Heart right ventricle (tissue), 16 donors: ENCODE data around the gene TBCCD1. TPM values are rescaled to one million over a fixed set of nuclear protein-coding genes. Genes with fewer than 3 reads are reported as not detected.

Source experiments
- ATAC-seq, 8 donors: fragments of 200-7000 bp; cut with Tn5 transposase; one replicate each; pipeline ENCODE4 v1.9.1; 2020; ENCODE audit warnings: mild to moderate bottlenecking in 8 of 8, moderate library complexity in 8 of 8, moderate number of reproducible peaks in 1 of 8
- DNase-seq, 2 donors: peaks; one replicate each; pipeline ENCODE4 v3.0.0-alpha.2; 2020
- H3K27ac ChIP-seq, 10 donors: fragments of 200-600 bp; sonication (generic) in 2 of 10; one replicate each; pipeline versions ENCODE4 v1.5.0 to v1.8.0; 2020 to 2022; ENCODE audit warnings: mild to moderate bottlenecking in 3 of 10
- H3K27me3 ChIP-seq, 7 donors: fragments of 200-600 bp; one replicate each; pipeline ENCODE4 v1.8.0; 2021 to 2022; ENCODE audit warnings: mild to moderate bottlenecking in 2 of 7
- H3K36me3 ChIP-seq, 9 donors: fragments of 200-600 bp; sonication (generic) in 1 of 9; one replicate each; pipeline versions ENCODE4 v1.5.0 to v1.8.0; 2020 to 2022; ENCODE audit warnings: mild to moderate bottlenecking in 2 of 9
- H3K4me1 ChIP-seq, 9 donors: fragments of 200-600 bp; sonication (generic) in 1 of 9; one replicate each; pipeline versions ENCODE4 v1.5.0 to v1.8.0; 2020 to 2022; ENCODE audit warnings: mild to moderate bottlenecking in 4 of 9
- H3K4me3 ChIP-seq, 10 donors: fragments of 200-600 bp; sonication (generic) in 2 of 10; one replicate each; pipeline versions ENCODE4 v1.5.0 to v1.8.0; 2020 to 2022; ENCODE audit warnings: mild to moderate bottlenecking in 7 of 10, moderate library complexity in 2 of 10
- H3K9me3 ChIP-seq, 11 donors: fragments of 200-600 bp in 10 of 11; sonication (generic) in 2 of 11; one replicate each; pipeline versions ENCODE4 v1.5.0 to v1.8.0; 2013 to 2022; ENCODE audit warnings: mild to moderate bottlenecking in 2 of 11, control low read depth in 1 of 11, moderate library complexity in 1 of 11
- CTCF ChIP-seq, 9 donors: fragments of 200-600 bp; sonication (generic) in 2 of 9; IDR thresholded peaks; one replicate each; pipeline versions ENCODE4 v1.5.0 to v1.8.0; 2021 to 2022; ENCODE audit warnings: antibody characterized with exemption in 9 of 9, mild to moderate bottlenecking in 5 of 9, moderate library complexity in 1 of 9
- WGBS, 2 donors: extraction: QIAGEN DNeasy Blood & Tissue Kit; methylation state at CpG; one replicate each; pipeline ENCODE4 v1.1.7; 2013; ENCODE audit warnings: inconsistent platforms in 1 of 2; 5-methylcytosine and 5-hydroxymethylcytosine counted together
- intact Hi-C, 10 donors: fragments of 100-400 bp; cut with DNase I; formaldehyde crosslinking; loops; one replicate each; pipeline versions ENCODE4 v1.11.1 to v1.14.2; 2022
- polyA plus RNA-seq, 2 donors: library from polyadenylated mRNA; stranded (reverse); fragments of 200-250 nt; gene quantifications; one replicate each; pipeline ENCODE4 v1.2.3, GENCODE V29; 2013
- total RNA-seq, 10 donors: library from RNA; stranded (reverse); fragmentation: NEBNext Ultra II Directional in 3 of 10; extraction: Animal tissue kit (Norgen Biotek cat#: 25700) in 3 of 10; gene quantifications; one replicate each; pipeline versions ENCODE4 v1.2.1 to v1.2.4, GENCODE V29; 2021 to 2023
- donor health status: Arrhythmogenic right ventricular cardiomyopathy.
- donor health status: ischemic (EF 13 %, LVEDD 7.1; RV severe dilation, severe dysfunction).
- donor health status: healthy with polysubstance abuse.
- donor health status: DM: no; HTN: yes; CAD: no.
- donor health status: DM: no; HTN: no; CAD: no.
- donor health status: ischemic (EF 25% LVEDD 6.9; RV normal size, moderate dysfunction).
- donor health status: ischemic (EF 25% LVEDD 5.7; RV mildly dilated, moderate dysfunction).
- donor health status: healthy.
- donor health status: DM: yes; HTN: yes; CAD: no.
- donor health status: Ischemic cardiomyopathy.
- donor health status: ischemic (EF 35%, LVEDD 5.7; RV mildly dilated, moderate dysfunction).
- donor health status: nonischemic (EF 11% LVEDD 7.7; RV severe dilation, severe dysfunction).
- donor health status: DM: yes; HTN: yes; CAD: no.
- donor health status: PGD.
- donor health status: ischemic (EF 29% LVEDD 5.4; RV normal size, mild dysfunction).
- donor health status: nonischemic (EF 23%, LVEDD 6.1; RV moderate dilation, normal function).

TBCCD1 gene
- total and polyA plus RNA-seq, 12 donors, result 3.1 to 7.9 (median 6.7) TPM

DNA sequence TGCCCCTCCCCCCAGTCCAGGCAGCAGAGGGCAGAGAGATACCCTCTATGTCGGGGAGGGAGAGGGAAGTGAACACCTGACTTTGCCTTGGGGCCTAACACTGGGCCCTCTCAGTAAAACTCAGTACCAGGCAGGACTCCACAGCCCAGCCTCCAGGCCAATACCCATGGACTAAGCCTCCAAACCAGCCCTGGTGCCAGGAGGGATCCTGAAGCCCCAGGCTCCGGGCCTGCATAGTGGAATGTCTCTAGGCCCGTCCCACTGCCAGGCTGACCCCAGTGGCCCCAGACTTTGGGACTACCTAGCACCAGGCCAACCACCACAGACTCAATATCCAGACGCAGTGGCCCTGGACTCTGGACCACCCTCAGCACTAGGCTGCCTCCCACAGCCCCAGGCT lies 69.5 kb downstream of the TBCCD1 start:
- H3K27me3 ChIP-seq, result no peaks in the 10 kb centered on the region
- no peak overlapping the region for H3K4me3 ChIP-seq
- TF ChIP-seq CTCF (IDR thresholded peaks at IDR 0.05), result no peak
- H3K9me3 ChIP-seq, result peaks cover 0 to 8% (median 0%) of the 10 kb centered on the region in 11 donors
- ATAC-seq (no peak), DNase-seq (no peak)
- H3K4me1 ChIP-seq, result peaks cover 0 to 20% (median 5%) of the 10 kb centered on the region in 9 donors
- 89 to 91% methylated on average over 4 of the region's 4 CpGs for WGBS, 2 donors
- H3K36me3 ChIP-seq, result no peaks in the 10 kb centered on the region
- intact Hi-C loops, result no loop called here
- H3K27ac ChIP-seq, result no peak overlapping the region

DNA sequence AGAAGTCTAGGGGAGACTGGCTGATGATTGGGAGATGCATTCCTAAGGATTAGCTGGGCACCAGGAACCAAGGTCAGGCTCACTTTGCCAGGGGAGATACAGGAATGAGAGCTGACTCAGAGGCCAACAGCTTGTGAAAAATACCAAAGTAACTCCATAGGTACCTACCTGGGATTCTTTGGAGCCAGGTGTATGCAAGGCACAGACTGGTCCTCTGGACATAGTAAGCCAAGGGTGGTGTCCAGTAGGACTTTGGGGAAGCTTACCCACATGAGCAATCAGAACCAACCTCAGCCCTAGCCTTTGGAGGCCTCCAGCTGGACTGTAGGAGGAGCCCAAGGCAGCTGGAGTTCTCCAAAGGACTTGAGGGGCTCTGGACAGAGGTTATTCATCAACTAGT lies 70.5 kb downstream of the TBCCD1 start:
- TF ChIP-seq CTCF (IDR thresholded peaks at IDR 0.05), result no peak
- Histone ChIP-seq H3K4me3 (no peak overlapping the region), H3K27me3 (no peaks in the 10 kb centered on the region), H3K9me3 (peaks cover 0 to 8% (median 0%) of the 10 kb centered on the region in 11 donors), H3K36me3 (no peaks in the 10 kb centered on the region), H3K27ac (no peak overlapping the region), H3K4me1 (peaks cover 0 to 15% (median 0%) of the 10 kb centered on the region in 9 donors)
- DNase-seq (no peak), ATAC-seq (no peak)
- intact Hi-C loops, result no loop called here

Other genes starting within 250 kb of the TBCCD1 start
- gene DGKG, start 205.1 kb downstream of the TBCCD1 start, total RNA-seq, result 10 to 100 TPM; 14.6 to 75.7 (median 45.4) TPM
- 10 to 100 TPM in 1 of 2 donors, 1 to 10 TPM in 1; 7.2 to 12.3 TPM for gene DGKG, start 205.1 kb downstream of the TBCCD1 start, polyA plus RNA-seq
- 1 to 10 TPM in 5 of 10 donors, under 1 TPM in 5; 0.28 to 1.6 (median 1.00) TPM for gene CRYGS, start 23.0 kb downstream of the TBCCD1 start, total RNA-seq
- 1 to 10 TPM; 1.2 to 8.9 TPM for gene CRYGS, start 23.0 kb downstream of the TBCCD1 start, polyA plus RNA-seq
- gene DNAJB11, start 3.4 kb upstream of the TBCCD1 start, total RNA-seq, result 10 to 100 TPM; 17.9 to 39.9 (median 23.9) TPM
- 100 to 1,000 TPM in 1 of 2 donors, 10 to 100 TPM in 1; 36.9 to 147 TPM for gene DNAJB11, start 3.4 kb upstream of the TBCCD1 start, polyA plus RNA-seq
- not detected for gene AHSG, start 45.7 kb upstream of the TBCCD1 start, total RNA-seq
- gene AHSG, start 45.7 kb upstream of the TBCCD1 start, polyA plus RNA-seq, result not detected
- under 1 TPM in 4 of 10 donors, not detected in 6; 0.21 to 0.42 (median 0.30) TPM for gene FETUB, start 73.1 kb upstream of the TBCCD1 start, total RNA-seq
- not detected for gene FETUB, start 73.1 kb upstream of the TBCCD1 start, polyA plus RNA-seq
- gene HRG, start 98.7 kb upstream of the TBCCD1 start, total RNA-seq, result under 1 TPM in 1 of 10 donors, not detected in 9; 0.20 TPM
- gene HRG, start 98.7 kb upstream of the TBCCD1 start, polyA plus RNA-seq, result not detected
- under 1 TPM in 9 of 10 donors, not detected in 1; 0.15 to 0.92 (median 0.42) TPM for gene KNG1, start 150.0 kb upstream of the TBCCD1 start, total RNA-seq
- under 1 TPM in 1 of 2 donors, not detected in 1; 0.07 TPM for gene KNG1, start 150.0 kb upstream of the TBCCD1 start, polyA plus RNA-seq
- gene EIF4A2, start 216.2 kb upstream of the TBCCD1 start, total RNA-seq, result 100 to 1,000 TPM; 314 to 476 (median 439) TPM
- gene EIF4A2, start 216.2 kb upstream of the TBCCD1 start, polyA plus RNA-seq, result 100 to 1,000 TPM; 231 to 401 TPM
- 10 to 100 TPM in 1 of 10 donors, 1 to 10 TPM in 9; 5.8 to 10.6 (median 8.0) TPM for gene RFC4, start 239.1 kb upstream of the TBCCD1 start, total RNA-seq
- gene RFC4, start 239.1 kb upstream of the TBCCD1 start, polyA plus RNA-seq, result 10 to 100 TPM in 1 of 2 donors, 1 to 10 TPM in 1; 9.4 to 18.8 TPM